ENCODE measurements around the gene KCTD7.
"Not testable (repeated sequence)": the region's sequence is repeated elsewhere in the genome, so short reads cannot be mapped to it uniquely, and the experiment has no call there.

Gene KCTD7

DNA sequence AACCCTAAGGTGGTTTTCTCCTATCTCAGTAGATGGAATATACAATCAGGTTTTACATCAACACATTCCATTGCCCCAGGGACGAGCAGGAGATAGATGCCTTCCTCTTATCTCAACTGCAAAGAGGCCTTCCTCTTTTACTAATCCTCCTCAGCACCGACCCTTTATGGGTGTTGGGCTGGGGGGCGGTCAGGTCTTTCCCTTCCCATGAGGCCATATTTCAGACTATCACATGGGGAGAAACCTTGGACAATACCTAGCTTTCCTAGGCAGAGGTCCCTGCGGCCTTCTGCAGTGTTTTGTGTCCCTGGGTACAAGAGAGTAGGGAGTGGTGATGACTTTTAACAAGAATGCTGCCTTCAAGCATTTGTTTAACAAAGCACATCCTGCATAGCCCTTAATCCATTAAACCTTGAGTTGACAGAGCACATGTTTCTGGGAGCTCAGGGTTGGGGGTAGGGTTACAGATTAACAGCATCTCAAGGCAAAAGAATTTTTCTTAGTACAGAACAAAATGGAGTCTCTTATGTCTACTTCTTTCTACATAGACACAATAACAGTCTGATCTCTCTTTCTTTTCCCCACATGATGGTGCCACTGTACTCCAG is 9.2 kb upstream of the KCTD7 start:
- not testable (repeated sequence) for FAIRE-seq

DNA sequence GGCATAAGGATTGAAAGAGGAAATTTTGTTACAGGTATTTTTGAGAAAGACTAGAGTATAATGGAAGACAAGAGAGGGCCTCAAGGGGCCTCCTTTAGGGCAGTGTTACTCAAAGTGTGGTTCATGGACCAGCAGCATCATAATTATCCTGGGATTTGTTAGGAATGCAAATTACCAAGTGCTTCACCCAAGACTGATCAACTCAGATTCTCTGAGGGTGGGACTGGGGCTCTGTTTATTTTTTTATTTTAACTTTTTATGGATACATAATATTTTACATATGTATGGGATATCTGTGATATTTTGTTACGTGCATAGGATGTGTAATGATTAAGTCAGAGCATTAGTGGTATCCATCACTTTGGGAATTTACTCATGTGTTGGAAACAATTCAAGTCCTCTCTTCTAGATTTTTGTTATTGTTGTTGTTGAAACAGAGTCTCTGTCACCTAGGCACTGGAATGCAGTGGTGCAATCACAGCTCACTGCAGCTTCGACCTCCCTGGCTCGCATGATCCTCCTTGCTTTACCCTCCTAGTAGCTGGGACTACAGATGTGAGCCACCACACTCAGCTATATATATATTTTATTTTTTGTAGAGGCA is 2.2 kb upstream of the KCTD7 start:
- FAIRE-seq: no peak

DNA sequence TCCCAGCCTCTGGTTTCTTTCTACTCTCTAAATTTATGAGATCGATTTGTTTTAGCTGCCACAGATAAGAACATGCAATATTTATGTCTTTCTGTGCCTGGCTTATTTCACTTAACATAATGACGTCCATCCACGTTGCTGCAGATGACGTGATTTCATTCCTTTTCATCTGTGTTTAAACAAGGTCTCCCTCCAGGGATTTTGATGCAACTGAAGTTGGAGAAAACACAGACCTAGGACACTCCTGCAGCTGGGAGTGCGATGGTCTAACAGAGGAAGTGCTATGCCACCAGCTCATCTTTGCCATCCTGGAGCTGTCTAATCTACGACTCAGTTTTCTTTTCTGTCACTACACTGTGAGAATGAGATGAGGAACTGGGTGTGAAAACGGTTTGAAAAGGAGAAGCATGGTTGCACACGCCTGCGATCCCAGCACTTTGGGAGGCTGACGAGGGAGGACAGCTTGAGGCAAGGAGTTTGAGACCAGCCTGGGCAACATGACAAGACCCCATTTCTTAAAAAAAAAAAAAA is 1.5 kb upstream of the KCTD7 start:
- FAIRE-seq: no peak

DNA sequence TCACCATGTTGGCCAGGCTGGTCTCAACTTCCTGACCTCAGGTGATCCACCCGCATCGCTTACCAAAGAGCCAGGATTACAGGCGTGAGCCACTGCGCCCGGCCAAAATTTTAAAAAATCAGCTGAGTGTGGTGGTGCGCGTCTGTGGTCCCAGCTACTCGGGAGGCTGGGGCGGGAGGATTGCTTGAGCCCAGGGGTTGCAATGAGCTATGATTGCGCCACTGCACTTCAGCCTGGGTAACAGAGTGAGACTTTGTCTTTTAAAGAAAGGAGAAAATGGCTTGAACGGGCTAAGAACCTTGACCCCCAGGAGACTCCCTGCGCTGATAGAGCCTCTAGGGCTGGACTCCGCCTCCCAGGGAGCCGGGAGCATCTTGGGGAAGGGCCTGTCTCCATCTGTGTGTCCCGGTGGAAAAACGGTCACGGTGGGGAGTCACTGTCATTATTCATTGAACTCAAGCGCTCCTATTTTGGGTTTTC is 760 bp upstream of the KCTD7 start:
- no peak for FAIRE-seq

DNA sequence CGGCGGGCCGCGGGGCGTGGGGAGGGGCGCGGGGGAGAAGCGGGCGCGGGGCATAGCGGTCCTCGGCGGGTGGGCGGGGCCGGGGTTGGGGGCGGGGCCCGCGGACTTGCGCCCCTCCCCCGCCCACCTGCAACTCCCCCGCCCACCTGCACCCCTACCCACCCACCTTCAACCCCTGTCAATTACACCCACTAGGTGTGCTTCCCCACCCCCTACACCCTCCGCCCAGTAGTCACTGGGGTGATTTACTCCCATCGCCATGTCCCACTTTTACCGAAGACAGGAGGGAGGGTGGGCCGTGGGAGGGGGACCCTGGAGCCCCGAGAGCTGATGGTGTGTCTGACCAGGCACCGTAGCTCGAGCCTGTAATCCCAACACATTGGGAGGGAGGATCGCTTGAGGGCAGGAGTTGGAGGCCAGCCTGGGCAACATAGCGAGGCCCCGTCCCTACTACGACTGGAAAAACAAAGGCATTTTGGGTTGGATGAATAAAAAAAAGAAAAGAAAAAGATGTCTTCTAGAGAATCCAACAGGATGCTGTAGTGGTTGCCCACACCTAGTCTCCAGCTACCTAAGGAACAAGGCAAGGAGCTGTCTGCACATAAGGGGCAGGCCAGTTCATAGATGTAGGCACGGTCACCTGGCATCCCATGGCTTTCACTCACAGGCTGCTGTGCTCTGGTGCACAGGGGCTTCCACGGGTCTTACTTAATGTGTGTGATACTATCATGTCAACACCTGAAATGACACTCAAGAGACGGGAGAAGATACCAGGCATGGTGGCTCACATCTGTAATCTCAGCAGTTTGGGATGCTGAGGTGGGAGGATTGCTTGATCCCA is 761 bp downstream of the KCTD7 start:
- no peak for FAIRE-seq

DNA sequence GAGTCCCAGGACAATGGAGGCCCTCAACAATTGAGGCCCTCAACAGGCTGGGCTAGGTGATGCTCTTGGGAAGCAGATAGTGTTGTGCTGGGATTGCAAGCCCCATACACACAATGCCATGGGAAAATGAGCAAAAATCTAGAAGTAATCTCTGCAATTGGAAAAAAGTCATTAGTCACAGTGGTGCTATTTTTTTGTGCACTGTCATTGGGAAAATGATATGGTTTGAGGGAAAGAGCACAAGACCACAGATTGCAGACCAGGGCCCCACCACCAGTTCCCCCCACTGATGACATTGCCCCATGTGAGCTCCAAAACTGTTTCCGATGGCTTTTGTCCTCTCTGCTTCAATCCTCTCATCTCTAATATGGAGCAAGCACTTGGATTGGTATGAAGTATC is 1.9 kb downstream of the KCTD7 start:
- FAIRE-seq: no peak

DNA sequence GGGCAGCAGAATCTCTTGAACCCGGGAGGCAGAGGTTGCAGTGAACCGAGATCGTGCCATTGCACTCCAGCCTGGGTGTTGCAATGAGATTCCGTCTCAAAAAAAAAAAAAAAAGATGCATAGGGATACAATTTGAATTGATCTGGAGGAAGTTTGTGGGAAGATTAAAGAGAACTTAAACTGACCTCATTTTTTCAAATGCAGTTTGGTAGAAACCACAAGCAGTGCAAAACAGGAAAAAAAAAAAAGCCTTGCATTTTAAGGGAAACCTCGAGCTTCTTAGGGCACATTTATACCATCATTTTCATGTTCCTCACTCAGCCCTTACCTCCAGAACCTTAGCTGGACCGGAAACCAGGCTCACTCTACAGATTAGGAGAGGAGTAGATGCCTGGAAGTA is 2.8 kb downstream of the KCTD7 start:
- no peak for FAIRE-seq

DNA sequence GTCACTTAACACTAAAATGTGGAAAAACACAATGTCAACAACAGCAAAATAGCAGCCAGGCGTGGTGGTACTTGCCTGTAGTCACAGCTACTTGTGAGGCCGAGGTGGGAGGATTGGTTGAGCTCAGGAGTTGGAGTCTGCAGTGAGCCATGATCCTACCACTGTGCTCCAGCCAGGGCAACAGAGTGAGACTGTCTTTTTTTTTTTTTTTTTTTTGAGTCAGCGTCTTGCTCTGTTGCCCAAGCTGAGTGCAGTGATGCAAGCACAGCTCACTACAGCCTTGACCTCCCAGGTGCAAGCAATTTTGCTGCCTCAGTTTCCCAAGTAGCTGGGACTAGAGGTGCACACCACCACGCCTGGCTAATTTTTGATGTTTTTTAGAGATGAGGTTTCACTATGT is 6.1 kb downstream of the KCTD7 start:
- FAIRE-seq: no peak

DNA sequence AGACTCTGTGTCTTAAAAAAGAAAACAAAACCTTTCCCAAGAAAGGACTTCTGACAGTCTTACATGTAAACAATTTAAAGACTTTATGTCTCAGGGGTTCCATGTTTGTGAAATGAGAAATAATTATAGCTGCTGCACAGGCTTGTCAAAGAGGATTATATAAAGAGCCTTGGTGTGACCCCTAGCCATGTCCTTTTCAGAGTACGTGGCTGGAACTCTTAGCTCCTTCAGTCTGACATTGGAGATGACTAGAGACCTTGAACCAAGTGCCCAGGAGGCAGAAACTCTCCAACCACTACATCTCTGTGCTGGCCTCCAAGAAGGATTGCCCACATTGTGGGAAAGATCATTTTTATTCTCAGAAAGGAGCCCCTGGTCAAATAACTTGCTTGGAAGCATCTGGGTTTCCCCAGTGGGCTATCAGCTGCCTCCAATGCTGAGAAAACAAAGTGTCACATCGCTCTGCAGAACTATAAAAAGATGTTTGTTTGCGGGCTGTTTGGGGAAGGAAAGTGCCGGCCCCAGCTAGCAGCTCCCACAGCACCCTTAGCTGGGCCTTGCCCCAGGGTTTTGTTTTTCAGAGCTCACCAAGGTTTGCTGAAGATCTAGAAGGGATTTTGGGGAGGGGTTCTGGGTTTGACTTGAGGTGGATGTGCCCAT is 6.8 kb downstream of the KCTD7 start:
- not testable (repeated sequence) for FAIRE-seq

DNA sequence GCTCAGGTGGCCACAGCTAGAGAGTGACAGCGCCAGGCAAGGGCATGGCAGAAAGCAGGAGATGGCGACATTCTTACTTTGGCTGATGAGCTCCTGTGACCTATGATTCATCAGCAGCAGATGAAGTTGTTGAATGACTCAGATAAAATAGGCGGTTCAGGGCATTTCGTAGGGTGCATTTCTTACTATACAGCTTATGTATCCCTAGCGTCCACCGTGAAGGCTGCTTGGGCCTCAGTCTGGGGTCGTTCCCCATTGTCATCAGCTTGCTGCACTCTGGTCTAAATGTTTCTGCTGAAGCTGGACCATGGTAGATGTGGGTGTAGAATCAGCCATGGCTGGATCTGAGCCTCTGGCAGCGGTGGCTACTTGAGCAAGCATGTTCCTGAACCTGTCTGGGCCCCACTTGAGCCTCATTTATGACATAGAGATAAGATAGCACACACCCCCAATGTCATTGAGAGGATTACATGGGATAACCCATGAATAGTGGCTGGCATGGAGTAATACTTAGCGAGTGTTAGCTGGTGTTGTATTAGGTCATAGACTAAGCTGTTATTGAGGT is 7.4 kb downstream of the KCTD7 start:
- not testable (repeated sequence) for FAIRE-seq

DNA sequence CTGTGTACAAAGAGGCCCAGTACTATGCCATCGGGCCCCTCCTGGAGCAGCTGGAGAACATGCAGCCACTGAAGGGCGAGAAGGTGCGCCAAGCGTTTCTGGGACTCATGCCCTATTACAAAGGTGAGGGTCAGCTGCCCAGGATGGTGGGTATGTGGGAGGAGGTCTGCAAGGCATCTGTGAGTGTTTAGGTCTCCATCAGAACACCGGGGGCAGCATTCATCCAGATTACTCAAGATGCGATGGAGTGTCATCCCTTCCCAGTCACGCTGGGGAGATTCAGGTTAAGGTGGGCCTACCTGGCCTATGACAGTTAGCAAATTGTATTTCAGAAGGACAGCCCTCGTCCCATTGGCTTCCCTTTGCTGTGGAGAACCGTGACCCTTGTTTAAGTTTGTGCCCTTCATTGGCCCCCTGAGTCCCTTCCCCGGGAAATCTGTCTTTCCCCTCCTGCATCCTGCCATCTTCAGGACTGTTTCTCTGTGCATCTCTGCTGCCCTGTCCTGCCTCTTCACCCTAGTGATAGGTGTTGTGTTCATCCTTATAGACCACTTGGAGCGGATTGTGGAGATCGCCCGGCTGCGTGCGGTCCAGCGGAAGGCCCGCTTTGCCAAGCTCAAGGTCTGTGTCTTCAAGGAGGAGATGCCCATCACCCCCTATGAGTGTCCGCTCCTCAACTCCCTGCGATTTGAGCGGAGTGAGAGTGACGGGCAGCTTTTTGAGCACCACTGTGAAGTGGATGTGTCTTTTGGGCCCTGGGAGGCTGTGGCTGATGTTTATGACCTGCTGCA is 9.8 kb downstream of the KCTD7 start:
- no peak for FAIRE-seq

DNA sequence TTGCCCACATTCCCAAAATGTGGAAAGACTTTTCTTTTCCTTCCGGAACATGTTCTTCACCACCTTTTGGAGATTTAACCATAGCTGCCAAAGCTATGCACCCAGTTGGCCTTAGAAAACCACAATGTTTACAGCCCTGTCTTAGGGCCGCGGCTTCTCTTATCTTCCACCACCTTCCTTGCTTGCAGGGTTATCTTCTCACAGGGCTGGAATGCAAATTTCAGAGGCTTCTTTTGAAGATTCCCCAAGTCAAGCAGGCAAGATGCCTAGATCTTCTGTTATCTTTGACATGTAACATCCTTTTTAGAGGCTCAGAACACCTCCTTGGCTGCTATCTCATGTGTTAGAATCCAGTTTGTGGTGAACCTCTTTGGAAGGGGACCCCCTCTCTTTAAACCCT is 11.1 kb downstream of the KCTD7 start:
- no peak for FAIRE-seq

DNA sequence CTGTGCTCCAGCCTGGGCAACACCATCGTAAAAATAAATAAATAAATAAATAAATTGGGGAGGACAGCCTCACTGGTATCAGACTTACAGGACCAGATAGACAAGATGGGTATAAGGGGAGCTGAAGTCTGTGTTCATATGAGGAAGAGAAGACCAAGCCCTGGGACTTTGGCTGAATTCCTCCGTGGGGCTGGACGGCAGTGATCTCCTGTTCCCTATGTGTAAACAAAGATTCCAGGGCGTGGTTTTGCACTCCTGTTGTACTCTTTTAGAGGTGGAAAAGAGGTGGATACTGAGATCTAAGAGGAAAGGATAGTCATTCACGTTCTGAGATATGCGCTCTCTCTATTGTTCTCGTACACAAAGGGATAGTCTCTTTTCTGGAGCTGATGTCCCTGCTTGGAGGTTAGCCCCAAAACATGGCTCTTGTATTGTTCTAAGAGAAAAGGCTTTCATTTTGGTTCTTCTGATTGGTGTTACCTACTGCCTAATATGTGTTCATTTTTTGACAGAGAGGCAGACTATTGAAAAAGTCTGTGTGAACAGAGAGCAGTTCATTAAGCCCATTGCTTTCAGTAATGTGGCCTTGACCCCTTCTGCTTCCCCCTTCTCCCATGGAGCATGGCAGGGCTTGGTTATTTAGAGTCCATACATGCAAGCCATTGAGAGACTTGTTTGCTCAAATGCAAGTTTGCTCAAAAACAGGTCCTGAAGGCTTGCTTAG is 12.3 kb downstream of the KCTD7 start:
- no peak for FAIRE-seq

DNA sequence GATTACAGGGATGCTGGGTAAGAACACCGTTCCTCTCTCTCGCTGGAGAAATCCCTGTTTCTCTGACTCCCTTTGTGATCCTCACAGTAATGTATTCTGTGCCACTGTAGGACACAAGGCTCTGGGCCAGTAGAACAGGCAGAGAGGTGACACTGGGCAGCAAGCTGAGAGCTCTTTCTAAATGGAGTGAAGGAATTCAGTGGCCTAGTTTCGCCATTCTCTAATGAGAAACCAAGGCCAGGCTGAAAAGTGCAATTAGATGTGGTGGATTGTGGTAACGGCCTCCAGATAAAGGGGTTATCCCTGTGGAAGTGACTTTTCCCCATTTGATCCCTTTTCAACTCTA is 12.8 kb downstream of the KCTD7 start:
- FAIRE-seq: no peak

DNA sequence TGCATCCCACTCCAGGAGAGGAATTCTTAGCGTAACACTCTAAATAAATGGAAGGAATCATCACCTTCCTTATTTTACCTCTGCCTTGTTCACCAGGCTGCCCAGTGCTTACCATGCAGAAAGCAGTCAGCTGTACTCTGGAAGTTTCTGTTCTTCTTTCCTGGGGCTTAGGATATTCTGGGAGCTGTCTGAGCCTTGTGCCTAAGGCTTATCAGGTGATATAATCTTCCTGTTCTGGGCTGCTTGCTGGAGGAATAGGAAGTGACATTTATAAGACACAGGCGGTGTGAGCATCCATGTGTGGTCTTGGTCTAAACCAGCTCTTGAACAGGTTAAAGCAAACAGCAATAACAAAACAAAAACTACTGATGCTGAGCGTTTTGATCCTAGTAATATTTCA is 13.5 kb downstream of the KCTD7 start:
- FAIRE-seq: no peak

DNA sequence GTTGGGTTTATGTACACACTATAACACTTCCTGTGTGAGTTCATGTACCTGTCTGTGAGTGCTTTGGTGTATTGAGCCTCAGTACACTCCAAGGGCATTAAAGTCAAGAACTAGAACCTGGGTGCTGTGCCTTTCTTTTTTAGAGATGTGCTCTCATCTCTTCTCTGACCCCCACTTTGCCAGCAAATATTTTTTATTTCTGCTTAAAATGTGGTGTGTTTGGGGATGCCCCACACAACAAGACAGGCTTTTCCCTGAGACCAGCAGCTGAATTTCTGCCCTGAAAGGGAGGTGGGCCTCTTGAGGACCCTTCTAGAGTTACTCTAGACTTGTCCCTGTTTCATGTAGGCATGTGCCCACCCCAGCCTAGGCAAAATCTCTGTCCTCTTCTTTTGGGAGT is 14.3 kb downstream of the KCTD7 start:
- FAIRE-seq: no peak

DNA sequence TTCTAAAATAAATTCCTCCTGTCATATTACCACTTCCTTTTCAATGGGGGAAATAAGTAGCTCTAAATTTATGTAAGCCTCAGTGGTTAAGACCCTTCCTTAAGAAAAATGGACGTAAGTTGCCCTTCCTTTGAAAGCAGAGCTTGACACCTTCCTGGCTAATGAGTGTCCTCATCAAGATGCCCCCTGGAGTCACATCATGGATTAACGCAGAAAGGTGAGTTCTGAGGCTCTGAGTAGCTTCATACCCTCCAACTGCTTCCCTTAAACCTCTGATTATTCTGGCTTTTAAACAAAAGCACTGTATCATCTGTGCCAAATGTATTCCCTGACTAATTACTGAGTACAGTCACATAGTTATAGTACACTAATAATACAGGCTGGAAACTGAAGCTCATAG is 14.7 kb downstream of the KCTD7 start:
- no peak for FAIRE-seq

DNA sequence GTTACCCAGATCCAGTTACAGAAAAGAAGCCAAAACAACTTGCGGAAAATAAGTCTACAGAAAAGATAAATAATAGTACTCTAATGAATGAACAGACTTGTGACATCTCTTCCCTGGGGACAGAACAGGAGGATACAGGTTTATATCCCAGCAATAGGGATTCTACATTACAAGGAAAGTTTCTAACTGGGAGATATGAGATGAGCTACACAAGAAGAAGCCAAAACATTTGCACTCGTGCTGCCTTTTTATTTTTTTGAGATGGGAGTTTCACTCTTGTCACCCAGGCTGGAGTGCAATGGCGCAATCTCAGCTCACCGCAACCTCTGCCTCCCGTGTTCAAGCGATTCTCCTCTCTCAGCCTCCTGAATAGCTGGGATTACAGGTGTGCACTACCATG is 22.3 kb downstream of the KCTD7 start:
- FAIRE-seq: not testable (repeated sequence)

DNA sequence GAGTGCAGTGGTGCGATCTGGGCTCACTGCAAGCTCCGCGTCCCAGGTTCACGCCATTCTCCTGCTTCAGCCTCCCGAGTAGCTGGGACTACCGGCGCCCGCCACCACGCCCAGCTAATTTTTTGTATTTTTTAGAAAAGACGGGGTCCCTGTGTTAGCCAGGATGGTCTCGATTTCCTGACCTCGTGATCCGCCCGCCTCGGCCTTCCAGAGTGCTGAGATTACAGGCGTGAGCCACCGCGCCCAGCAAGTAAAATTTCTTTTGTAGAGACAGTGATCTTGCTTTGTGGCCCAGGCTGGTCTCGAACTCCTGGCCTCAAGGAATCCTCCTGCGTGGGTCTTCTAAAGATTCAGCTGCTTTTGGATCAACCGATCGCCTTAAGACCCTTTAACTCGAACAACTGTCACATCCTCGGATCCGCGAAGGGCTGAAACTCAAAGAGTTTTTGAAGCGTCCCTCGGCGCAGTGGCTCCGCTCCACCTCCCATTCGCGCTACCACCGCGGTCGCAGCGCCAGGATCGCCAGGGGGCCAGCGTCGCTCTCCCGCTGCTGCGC is 25.1 kb downstream of the KCTD7 start:
- not testable (repeated sequence) for FAIRE-seq

DNA sequence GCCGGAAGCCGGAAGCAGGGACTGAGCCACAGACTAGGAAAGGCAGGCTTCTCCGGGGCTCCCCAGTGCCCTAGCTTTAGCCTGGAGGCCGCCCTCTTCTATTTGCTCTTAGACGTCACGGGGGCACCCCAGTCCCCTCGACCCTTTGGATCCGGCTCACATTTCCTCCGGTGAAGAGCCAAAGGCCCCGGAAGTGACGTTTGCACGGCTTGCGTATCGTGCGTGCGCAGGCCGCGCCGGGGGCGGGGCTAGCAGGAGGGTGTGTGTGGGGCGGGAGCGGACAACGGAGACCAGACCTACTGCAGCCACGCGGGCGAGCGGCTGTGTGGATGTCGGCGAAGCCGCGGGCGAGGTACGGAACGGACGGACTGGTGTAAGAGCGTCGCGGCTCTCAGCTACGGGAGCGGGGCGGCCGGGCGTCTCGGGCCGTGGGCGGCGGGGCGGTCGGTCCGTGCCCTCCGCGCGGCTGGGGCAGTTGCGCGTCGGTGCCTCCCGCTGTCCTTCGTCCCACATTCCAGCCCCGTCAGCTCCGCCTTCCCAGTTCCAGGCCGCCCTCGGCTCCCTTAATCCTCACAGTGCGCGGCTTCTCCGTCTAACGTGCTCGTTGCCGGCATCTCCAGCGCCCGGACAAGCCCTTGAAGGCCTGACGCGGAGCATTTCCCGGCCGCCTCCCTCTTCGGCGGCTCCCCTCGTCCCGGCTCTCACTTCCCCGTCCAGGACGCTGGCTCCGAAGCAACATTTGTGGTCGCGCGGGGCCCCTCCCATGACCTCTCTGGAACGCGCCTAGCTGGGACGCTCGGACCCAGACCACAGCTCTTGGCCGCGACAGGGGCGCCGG is 25.8 kb downstream of the KCTD7 start:
- no peak for FAIRE-seq

Measured in endometrium (tissue), 2 donors.